Endothelial cell of umbilical vein (primary cell): ENCODE results near the gene FAM120AOS.

Experiments used
- CTCF ChIP-seq, 2 donors: IDR thresholded peaks; 1 replicate in 1 of 2; 2 replicates in 1 of 2; pipeline ENCODE4 v1.5.1; 2011; ENCODE audit warnings: low read length in 2 of 2, mild to moderate bottlenecking in 2 of 2, moderate library complexity in 2 of 2, control low read depth in 1 of 2, inconsistent platforms in 1 of 2, low read depth in 1 of 2; ENCODE audit not compliant: insufficient read depth in 1 of 2; ENCODE audit errors: extremely low read depth in 1 of 2
- EZH2 ChIP-seq: IDR thresholded peaks from 2 replicates; pipeline ENCODE4 v1.6.1; 2012; ENCODE audit warnings: borderline replicate concordance, low read depth, mild to moderate bottlenecking, moderate library complexity, low read length, inconsistent platforms; ENCODE audit not compliant: severe bottlenecking
- MAX ChIP-seq: IDR thresholded peaks from 2 replicates; pipeline ENCODE4 v1.6.1; 2011; ENCODE audit not compliant: insufficient read depth, insufficient read length
- MYC ChIP-seq: IDR thresholded peaks from one replicate; pipeline ENCODE4 v1.6.1; 2011; ENCODE audit warnings: mild to moderate bottlenecking, low read depth, low read length
- POLR2AphosphoS5 ChIP-seq: IDR thresholded peaks from 2 replicates; pipeline ENCODE4 v1.6.1; 2012; ENCODE audit warnings: low read depth, mild to moderate bottlenecking, control low read depth, low read length, moderate library complexity; ENCODE audit not compliant: insufficient read depth

- no peak for TF ChIP-seq EZH2
- TF ChIP-seq MAX: no peak
- no peak for TF ChIP-seq CTCF (IDR thresholded peaks at IDR 0.05; ENCODE audit: extremely low read depth in 1 of 2, insufficient read depth in 1 of 2, low read depth in 1 of 2, low read length in 2 of 2)
- no peak for TF ChIP-seq POLR2AphosphoS5
- no peak for TF ChIP-seq MYC
These were observed 20.4 kb downstream of the FAM120AOS start for GRCh38 chr9:93432964-93433363.
